GM15510 (cell line): ENCODE data around the gene PRKCA.

ENCODE experiments used
- POLR2A ChIP-seq: IDR thresholded peaks from 3 replicates; pipeline ENCODE4 v1.6.1; 2011; ENCODE audit warnings: borderline replicate concordance; ENCODE audit not compliant: insufficient read length; ENCODE audit errors: extremely low read depth

PRKCA gene

GRCh38 chr17:66549731-66550207 is 247.4 kb downstream of the PRKCA start:
- TF ChIP-seq POLR2A: no peak

- no peak for TF ChIP-seq POLR2A
Measured at GRCh38 chr17:66551839-66552238, 249.4 kb downstream of the PRKCA start.

GRCh38 chr17:66552371-66552770 is 250.0 kb downstream of the PRKCA start:
- no peak for TF ChIP-seq POLR2A

GRCh38 chr17:66555605-66556004 is 253.2 kb downstream of the PRKCA start:
- no peak for TF ChIP-seq POLR2A

- TF ChIP-seq POLR2A: no peak
Measured at GRCh38 chr17:66557200-66557599, 254.8 kb downstream of the PRKCA start.

- no peak for TF ChIP-seq POLR2A
Measured at GRCh38 chr17:66557886-66558285, 255.5 kb downstream of the PRKCA start.

- TF ChIP-seq POLR2A: no peak
Measured at GRCh38 chr17:66560691-66561090, 258.3 kb downstream of the PRKCA start.

- no peak for TF ChIP-seq POLR2A
Measured at GRCh38 chr17:66562119-66562518, 259.7 kb downstream of the PRKCA start.

GRCh38 chr17:66564992-66565465 is 262.6 kb downstream of the PRKCA start:
- no peak for TF ChIP-seq POLR2A

- no peak for TF ChIP-seq POLR2A
Measured at GRCh38 chr17:66567234-66568170, 265.1 kb downstream of the PRKCA start.

GRCh38 chr17:66569572-66569971 is 267.2 kb downstream of the PRKCA start:
- TF ChIP-seq POLR2A: no peak

- no peak for TF ChIP-seq POLR2A
Measured at GRCh38 chr17:66570447-66571195, 268.2 kb downstream of the PRKCA start.

- TF ChIP-seq POLR2A: no peak
Measured at GRCh38 chr17:66571745-66572144, 269.3 kb downstream of the PRKCA start.

- no peak for TF ChIP-seq POLR2A
Measured at GRCh38 chr17:66573078-66573477, 270.7 kb downstream of the PRKCA start.

GRCh38 chr17:66574123-66574522 is 271.7 kb downstream of the PRKCA start:
- TF ChIP-seq POLR2A: no peak
